NCI-H526 treated with DMSO at 0.1 percent for 48 hours (cell line): ENCODE data around the gene PHACTR3.

Experiments used
- DNase-seq: peaks from one replicate; lab custom pipeline; 2025; lab: John Stamatoyannopoulos, UW

PHACTR3 gene

DNA sequence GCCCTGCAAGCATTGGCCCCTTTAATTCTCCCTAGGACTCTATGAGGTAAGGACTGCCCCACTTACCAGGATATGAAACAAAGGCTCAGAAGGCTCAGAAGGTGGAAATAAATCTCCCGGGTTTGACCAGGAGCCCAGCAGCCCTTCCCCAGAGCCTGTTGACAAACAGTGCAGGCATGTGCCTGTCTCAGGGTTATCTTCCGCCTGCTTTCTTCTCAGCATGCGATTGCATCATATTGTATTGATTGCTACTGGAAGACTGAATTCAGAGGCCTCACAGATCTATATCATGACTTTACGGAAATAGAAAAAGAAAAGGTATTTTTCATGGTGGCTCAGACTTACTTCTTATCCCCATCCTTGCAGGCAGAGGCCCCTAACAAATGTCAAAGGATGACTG, 92.7 kb downstream of the PHACTR3 start:
- DNase-seq = no peak

DNA sequence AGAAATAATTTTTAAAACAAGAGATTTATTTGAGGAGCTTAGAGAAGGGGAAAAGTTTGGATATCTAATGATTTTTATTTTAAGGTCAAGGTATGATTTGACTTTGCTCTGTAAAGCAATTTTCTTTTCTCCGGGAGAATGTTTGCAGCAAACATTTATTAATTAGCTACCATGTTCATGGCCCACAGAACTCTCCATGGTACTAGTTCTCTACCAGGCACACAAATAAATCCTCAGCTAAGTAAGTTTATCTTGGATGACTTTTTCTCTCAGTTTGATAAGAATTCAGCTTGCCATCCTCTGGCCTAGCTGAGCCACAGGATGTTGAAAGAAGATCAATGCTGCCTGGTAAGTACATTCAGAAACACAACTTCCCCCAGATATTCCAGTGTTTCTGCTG, 94.3 kb downstream of the PHACTR3 start:
- DNase-seq = no peak

- DNase-seq = no peak
These were observed 96.9 kb downstream of the PHACTR3 start for GRCh38 chr20:59701236-59701635.

DNA sequence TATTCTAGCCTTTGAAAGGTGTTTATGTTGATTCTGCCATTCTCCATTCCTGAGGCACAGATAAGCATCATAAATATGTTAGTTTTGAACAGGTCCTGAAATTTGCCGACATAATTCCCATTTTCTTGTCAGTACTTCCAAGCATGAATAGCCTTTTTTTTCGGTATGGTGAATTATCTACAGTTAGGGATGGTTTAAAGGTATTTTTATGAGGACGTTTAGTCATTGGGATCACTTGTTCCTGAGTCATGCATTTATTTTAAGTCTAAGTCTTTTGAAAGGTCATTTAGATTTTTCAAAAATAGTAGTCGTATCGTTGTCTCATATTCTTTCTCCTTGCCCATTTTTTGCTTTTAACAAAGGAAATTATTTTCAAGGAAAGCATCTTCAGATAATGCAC, 98.7 kb downstream of the PHACTR3 start:
- DNase-seq = no peak

- DNase-seq = no peak
These were observed 101.5 kb downstream of the PHACTR3 start for GRCh38 chr20:59705651-59706399.

- no peak for DNase-seq
These were observed 102.0 kb downstream of the PHACTR3 start for GRCh38 chr20:59706400-59706693.

- DNase-seq = no peak
These were observed 104.0 kb downstream of the PHACTR3 start for GRCh38 chr20:59708326-59708725.

GRCh38 chr20:59709636-59710035, 105.3 kb downstream of the PHACTR3 start:
- DNase-seq = no peak

DNA sequence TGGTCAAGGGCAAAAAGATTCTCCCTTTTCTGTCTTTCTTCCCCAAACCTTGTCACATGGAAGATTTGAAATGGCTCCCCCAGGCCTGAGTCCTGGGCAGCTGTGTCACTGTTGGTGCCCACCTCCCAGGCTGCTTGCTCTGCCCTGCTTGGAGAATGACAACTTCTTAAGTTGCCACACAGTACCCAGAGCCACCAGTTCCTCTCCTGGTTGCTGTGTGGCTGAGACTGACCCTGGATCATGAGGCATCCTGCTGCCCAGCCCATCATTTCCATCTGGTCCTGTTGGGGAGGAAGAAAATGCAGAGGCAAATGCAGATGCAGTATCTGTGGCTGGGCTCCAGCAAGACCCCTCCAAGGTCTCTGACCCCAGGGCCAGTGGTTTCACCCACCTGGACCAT, 113.7 kb downstream of the PHACTR3 start:
- DNase-seq = no peak

DNA sequence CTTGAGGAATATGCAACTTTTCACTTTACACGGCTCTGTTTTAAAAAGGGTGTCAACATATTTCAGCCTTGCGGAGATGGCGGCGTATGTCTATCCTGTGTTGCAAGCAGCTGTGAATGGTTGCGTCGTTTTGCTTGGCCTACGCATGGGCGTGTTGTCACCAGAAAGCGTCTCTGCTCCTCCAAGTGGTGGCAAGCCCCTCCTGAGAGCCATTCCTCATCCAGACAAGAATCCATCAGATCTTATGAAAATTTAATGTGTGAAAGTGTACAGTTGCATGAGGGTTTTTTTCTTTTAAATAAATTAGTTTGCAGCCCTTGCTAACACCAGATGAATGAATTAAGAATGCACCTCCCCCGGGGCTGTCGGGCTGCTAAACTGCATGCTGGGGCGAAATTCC, 114.4 kb downstream of the PHACTR3 start:
- no peak for DNase-seq

DNA sequence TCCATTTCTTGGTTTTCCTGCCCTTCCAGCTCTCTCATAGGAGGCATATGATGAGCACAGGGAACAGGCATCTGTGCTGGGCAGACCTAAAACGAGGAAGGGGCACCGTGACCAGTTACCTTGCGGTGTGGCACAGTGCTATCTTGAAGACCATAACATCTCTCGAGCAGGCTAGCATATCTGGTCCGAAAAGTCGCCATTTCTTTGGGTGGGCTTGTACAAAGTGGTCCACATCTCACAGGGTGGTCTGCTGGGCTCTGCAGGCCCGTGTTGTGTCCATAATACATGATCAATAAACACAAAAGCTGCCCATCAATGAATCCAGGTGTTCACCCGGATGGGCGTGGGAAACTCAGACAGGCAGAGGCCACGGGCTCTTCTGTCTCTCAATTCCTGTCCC, 115.7 kb downstream of the PHACTR3 start:
- no peak for DNase-seq

GRCh38 chr20:59721386-59721785, 117.0 kb downstream of the PHACTR3 start:
- no peak for DNase-seq

DNA sequence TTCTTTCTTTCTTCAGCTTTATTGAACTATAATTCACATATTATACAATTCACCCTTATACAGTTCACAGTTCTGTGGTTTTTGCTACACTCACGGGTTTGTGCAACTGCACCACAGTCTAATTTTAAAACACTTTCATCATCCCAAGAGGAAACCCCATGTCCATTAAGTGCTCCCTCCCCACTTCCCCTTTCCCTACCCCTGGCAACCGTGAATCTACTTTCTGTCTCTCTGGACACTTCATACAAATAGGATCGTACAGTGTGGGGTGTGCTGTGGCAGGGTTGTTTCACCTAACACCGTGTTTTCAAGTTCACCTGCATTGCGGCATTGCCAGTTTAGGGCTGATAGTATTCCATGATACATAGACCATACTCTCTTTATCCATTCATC, 118.8 kb downstream of the PHACTR3 start:
- DNase-seq = no peak

- peak; percentile 12 for DNase-seq
These were observed 119.5 kb downstream of the PHACTR3 start for GRCh38 chr20:59723607-59724456.

- DNase-seq = no peak
These were observed 120.4 kb downstream of the PHACTR3 start for GRCh38 chr20:59724457-59725366.

- DNase-seq = no peak
These were observed 121.3 kb downstream of the PHACTR3 start for GRCh38 chr20:59725476-59726280.

DNA sequence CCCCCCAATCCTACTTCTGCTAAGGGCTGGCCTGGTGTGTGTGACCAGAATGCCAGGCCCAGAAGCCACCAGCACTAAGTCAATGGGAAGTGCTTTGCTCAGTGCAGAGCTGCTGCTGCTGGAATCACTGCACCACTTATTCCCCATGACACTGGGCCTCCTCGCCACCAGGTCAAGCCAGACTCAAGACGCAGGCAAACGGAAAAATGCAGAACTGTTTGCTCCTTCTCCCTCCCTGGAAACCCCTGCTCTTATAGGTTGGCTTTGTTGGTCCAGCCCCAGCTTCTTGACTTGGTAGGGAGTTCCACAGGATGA, 121.9 kb downstream of the PHACTR3 start:
- DNase-seq = no peak

- no peak for DNase-seq
These were observed 124.5 kb downstream of the PHACTR3 start for GRCh38 chr20:59728722-59729430.

GRCh38 chr20:59729506-59729905, 125.2 kb downstream of the PHACTR3 start:
- no peak for DNase-seq

GRCh38 chr20:59730722-59731121, 126.4 kb downstream of the PHACTR3 start:
- no peak for DNase-seq

DNA sequence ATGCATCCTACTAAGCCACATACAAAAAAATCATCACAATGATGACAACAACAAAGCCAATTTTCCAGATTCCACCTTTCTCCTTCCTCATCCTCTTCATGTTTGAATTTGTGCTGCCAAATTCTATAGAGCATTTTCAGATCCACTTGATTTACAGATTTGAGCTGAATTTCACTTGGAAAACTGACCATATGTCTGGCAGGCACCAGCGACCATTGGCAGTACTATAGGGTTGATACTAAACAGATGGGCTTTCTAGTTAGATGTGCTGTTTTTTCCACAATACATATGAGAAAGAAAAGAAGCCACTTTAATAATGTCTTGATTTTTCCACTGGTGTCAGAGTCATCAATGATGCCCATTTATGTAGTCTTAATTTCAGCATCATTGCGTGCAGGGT, 127.0 kb downstream of the PHACTR3 start:
- DNase-seq = no peak
